HepG2 (cell line): Measurements from ENCODE around the gene MAP3K19. TPM values are rescaled to one million over a fixed set of nuclear protein-coding genes. Genes with fewer than 3 reads are reported as not detected.

Experiments
- ATAC-seq: fragments of 200-7000 bp; cut with Tn5 transposase; 3 replicates; pipeline ENCODE4 v1.9.1; 2020; ENCODE audit warnings: mild to moderate bottlenecking, moderate library complexity
- BruUV-seq: library from RNA; stranded (reverse); fragments of 400-500 nt; replicated peaks from 2 replicates; lab custom pipeline; 2021; lab: Mats Ljungman, UMichigan
- CTCF ChIA-PET: fragments of 300-600 bp; formaldehyde crosslinking; extraction: SDS; loops from one replicate; lab custom pipeline; 2021; ENCODE audit warnings: low total read pairs, inconsistent platforms, low intra/inter-chr PET ratio; lab: Yijun Ruan, JAX
- POLR2A ChIA-PET: fragments of 350-600 bp; sonication (Branson Sonifier 250); formaldehyde crosslinking; loops from one replicate; lab custom pipeline; 2020; ENCODE audit warnings: antibody characterized with exemption, inconsistent platforms; lab: Yijun Ruan, JAX
- DNase-seq: peaks from one replicate; pipeline ENCODE4 v3.0.0-alpha.2; 2015; ENCODE audit warnings: low spot score
- FAIRE-seq: peaks from 3 replicates; lab custom pipeline; 2011; peaks lifted over from hg19 to GRCh38; lab: Jason Lieb, UNC
- H2AFZ ChIP-seq: one replicate; pipeline ENCODE4 v1.6.1; 2011; ENCODE audit warnings: low read length, inconsistent platforms
- H3K27ac ChIP-seq: fragments of 300-600 bp; 3 replicates; pipeline ENCODE4 v1.8.0; 2011; ENCODE audit warnings: mixed run types, mild to moderate bottlenecking, mixed read lengths, low read length, inconsistent platforms; ENCODE audit not compliant: insufficient read depth; ENCODE audit errors: extremely low read length
- H3K27me3 ChIP-seq, 2 experiments: fragments of 200-600 bp in 1 of 2; 2 replicates in 1 of 2; 3 replicates in 1 of 2; pipeline versions ENCODE4 v1.6.0 to v1.8.0; 2011; ENCODE audit warnings: low read length in 2 of 2, mild to moderate bottlenecking in 2 of 2, moderate library complexity in 2 of 2, inconsistent platforms in 1 of 2; ENCODE audit not compliant: insufficient read depth in 2 of 2, control insufficient read depth in 1 of 2
- H3K36me3 ChIP-seq, 2 experiments: fragments of 200-600 bp in 1 of 2; replicated peaks in 1 of 2; 2 replicates in 1 of 2; 3 replicates in 1 of 2; pipeline versions ENCODE4 v1.5.1 to v1.8.0; 2011; ENCODE audit warnings: low read length in 2 of 2, inconsistent platforms in 1 of 2; ENCODE audit not compliant: insufficient read depth in 2 of 2, control insufficient read depth in 1 of 2
- H3K4me1 ChIP-seq: 2 replicates; pipeline ENCODE4 v1.5.1; 2012; ENCODE audit warnings: low read length, inconsistent platforms; ENCODE audit not compliant: insufficient read depth
- H3K4me2 ChIP-seq: 2 replicates; pipeline ENCODE4 v1.6.0; 2011; ENCODE audit warnings: low read depth, low read length, inconsistent platforms
- H3K4me3 ChIP-seq, 3 experiments: fragments of 200-600 bp in 1 of 3; sonication (generic), shearing (Covaris generic) in 1 of 3; replicated peaks in 1 of 3; 2 replicates each; pipeline ENCODE4 v1.5.1; 2011 to 2016; ENCODE audit warnings: low read length in 3 of 3, inconsistent platforms in 2 of 3, low read depth in 2 of 3, mild to moderate bottlenecking in 2 of 3, control low read depth in 1 of 3, mixed read lengths in 1 of 3; ENCODE audit not compliant: insufficient read depth in 1 of 3
- H3K79me2 ChIP-seq: one replicate; pipeline ENCODE4 v1.6.1; 2011; ENCODE audit warnings: low read length, inconsistent platforms; ENCODE audit not compliant: insufficient read depth
- H3K9ac ChIP-seq: 2 replicates; pipeline ENCODE4 v1.6.0; 2011; ENCODE audit warnings: mild to moderate bottlenecking, low read depth, low read length, inconsistent platforms; ENCODE audit not compliant: insufficient read depth
- H3K9me3 ChIP-seq: 2 replicates; pipeline ENCODE4 v1.5.1; 2012; ENCODE audit warnings: mild to moderate bottlenecking, low read length
- H4K20me1 ChIP-seq: 2 replicates; pipeline ENCODE4 v1.6.0; 2011; ENCODE audit warnings: inconsistent platforms, mild to moderate bottlenecking, low read length, moderate library complexity; ENCODE audit not compliant: insufficient read depth
- CEBPB ChIP-seq: IDR thresholded peaks from 2 replicates; pipeline ENCODE4 v1.6.1; 2011; ENCODE audit warnings: low read depth, low read length, improper control_type of control experiment, borderline replicate concordance
- CREB1 ChIP-seq, 2 experiments: fragments of 450-650 bp in 1 of 2; IDR thresholded peaks; 2 replicates each; pipeline ENCODE4 v1.6.1; 2016 to 2017; ENCODE audit warnings: control low read depth in 1 of 2, mild to moderate bottlenecking in 1 of 2, missing compliant biosample characterization in 1 of 2, missing genetic modification characterization in 1 of 2
- MAFF ChIP-seq: IDR thresholded peaks from 2 replicates; pipeline ENCODE4 v1.6.1; 2011; ENCODE audit warnings: low read depth, low read length, improper control_type of control experiment
- MAFK ChIP-seq, 2 experiments: IDR thresholded peaks in 1 of 2; conservative IDR thresholded peaks in 1 of 2; 2 replicates each; pipeline ENCODE4 v1.6.1; 2011; ENCODE audit warnings: improper control_type of control experiment in 2 of 2, low read length in 2 of 2
- NFE2 ChIP-seq: sonication (generic); formaldehyde crosslinking; IDR thresholded peaks from 2 replicates; pipeline ENCODE4 v1.4.0; 2020; ENCODE audit warnings: missing genetic modification reagents
- NFE2L2 ChIP-seq: fragments of 150-350 bp; IDR thresholded peaks from 2 replicates; pipeline ENCODE4 v1.6.1; 2014; ENCODE audit warnings: low read length
- WGBS: methylation state at CpG from one replicate; pipeline ENCODE4 v1.1.6; 2017; ENCODE audit warnings: low lambda C conversion rate; 5-methylcytosine and 5-hydroxymethylcytosine counted together
- in situ Hi-C: cut with HindIII; loops from 2 replicates; pipeline ENCODE4 v1.10.0; 2017; ENCODE audit warnings: low pct_unique_long_range_greater_than_20kb; ENCODE audit not compliant: extremely low pct_ligation_motif_present
- intact Hi-C: fragments of 100-400 bp; cut with micrococcal nuclease; formaldehyde crosslinking; loops from one replicate; pipeline ENCODE4 v1.10.0; 2022; ENCODE audit not compliant: unreplicated experiment
- polyA plus RNA-seq, 8 experiments: library from polyadenylated mRNA; depleted of rRNA in 3 of 8; stranded (reverse) in 7 of 8; unstranded in 1 of 8; fragments of >200 nt; fragmentation: Illumina TruSeq in 4 of 8; extraction: Trizol in 4 of 8; gene quantifications; 2 replicates each; pipeline versions ENCODE4 v1.2.1 to v1.2.3, GENCODE V29; 2011 to 2016; ENCODE audit warnings: low read depth in 4 of 8, missing spikeins in 1 of 8, mixed read lengths in 1 of 8; ENCODE audit not compliant: insufficient read depth in 1 of 8
- total RNA-seq, 5 experiments: library from RNA; depleted of rRNA; stranded (reverse); fragments of >200 nt; fragmentation: Illumina TruSeq; extraction: Trizol; gene quantifications; 2 replicates each; pipeline ENCODE4 v1.2.3, GENCODE V29; 2016; ENCODE audit warnings: low read depth in 1 of 5
- TF ChIP-seq, protein P1 (sequence below): sonication (generic); formaldehyde crosslinking; IDR thresholded peaks from 2 replicates; pipeline ENCODE4 v1.4.0; 2020; ENCODE audit warnings: missing genetic modification reagents
- TF ChIP-seq, protein P2 (sequence below): sonication (generic); formaldehyde crosslinking; IDR thresholded peaks from 2 replicates; pipeline ENCODE4 v1.5.0; 2020; ENCODE audit warnings: missing genetic modification reagents, mild to moderate bottlenecking, borderline replicate concordance

MAP3K19 gene
- total and polyA plus RNA-seq, 2 of the 13 experiments (the other 11 are each of a cell fraction or from before 2014, with no cell fraction given), result not detected

DNA sequence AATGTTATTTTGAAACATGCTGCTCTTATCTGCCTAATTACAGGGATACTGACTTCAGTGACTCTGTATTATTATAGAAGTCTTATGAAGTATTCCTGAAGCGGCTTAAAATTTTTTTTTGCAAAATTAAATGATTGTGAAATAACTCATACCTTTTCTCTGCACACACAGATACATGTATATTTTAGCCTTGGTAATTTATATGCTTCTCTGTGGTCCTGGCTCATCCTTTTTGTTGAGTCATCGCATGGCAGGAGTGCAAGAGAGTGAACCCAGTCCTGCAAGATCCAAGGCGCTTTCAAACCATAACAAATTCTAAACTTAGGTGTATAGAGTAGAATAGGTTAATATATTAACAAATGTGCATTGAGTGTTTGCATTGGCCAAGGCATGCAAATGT is 120.1 kb downstream of the MAP3K19 start:
- intact Hi-C loops, result no loop called here
- CTCF ChIA-PET, result no interaction called here
- H3K36me3 ChIP-seq, result peaks cover 3 to 45% of the 10 kb centered on the region in 2 experiments
- ATAC-seq (no peak), DNase-seq (no peak), FAIRE-seq (no peak)
- H3K9me3 ChIP-seq, result no peaks in the 10 kb centered on the region
- no peak overlapping the region for H3K4me3 ChIP-seq
- H4K20me1 ChIP-seq, result peaks cover 97% of the 10 kb centered on the region
- peaks cover 98% of the 10 kb centered on the region for H3K79me2 ChIP-seq
- no peaks in the 10 kb centered on the region for H3K27me3 ChIP-seq
- H3K27ac ChIP-seq, result peak overlapping the region; percentile 1
- H3K9ac ChIP-seq, result no peak overlapping the region
- H3K4me2 ChIP-seq, result no peak overlapping the region
- no peak overlapping the region for H2AFZ ChIP-seq
- in situ Hi-C loops, result no loop called here
- POLR2A ChIA-PET, result interaction anchor here (2.4 kb wide), 1 partner anchor 9 kb away, joined by 10 read pairs; the partner anchor contains the start of gene CCNT2
- WGBS, result 94% methylated on average over 3 of the region's 3 CpGs
- peaks cover 65% of the 10 kb centered on the region for H3K4me1 ChIP-seq
- TF ChIP-seq CEBPB (peak; percentile 47; the same call in 1 of the 2 replicates), NFE2 (CRISPR knock-in tag) (peak; percentile 54; the same call in 1 of the 2 replicates), MAFF (peak; percentile 56), MAFK (conservative IDR thresholded peaks at IDR 0.05 in 1 of 2, IDR thresholded peaks at IDR 0.05 in 1 of 2; ENCODE audit: low read length in 2 of 2) (peak; percentile 62 to 74), CREB1 (IDR thresholded peaks at IDR 0.05) (no peak), CREB1 (CRISPR knock-in tag; IDR thresholded peaks at IDR 0.05) (peak; percentile 26; the same call in 1 of the 2 replicates), NFE2L2 (peak; percentile 83)
- TF ChIP-seq, protein P1, sequence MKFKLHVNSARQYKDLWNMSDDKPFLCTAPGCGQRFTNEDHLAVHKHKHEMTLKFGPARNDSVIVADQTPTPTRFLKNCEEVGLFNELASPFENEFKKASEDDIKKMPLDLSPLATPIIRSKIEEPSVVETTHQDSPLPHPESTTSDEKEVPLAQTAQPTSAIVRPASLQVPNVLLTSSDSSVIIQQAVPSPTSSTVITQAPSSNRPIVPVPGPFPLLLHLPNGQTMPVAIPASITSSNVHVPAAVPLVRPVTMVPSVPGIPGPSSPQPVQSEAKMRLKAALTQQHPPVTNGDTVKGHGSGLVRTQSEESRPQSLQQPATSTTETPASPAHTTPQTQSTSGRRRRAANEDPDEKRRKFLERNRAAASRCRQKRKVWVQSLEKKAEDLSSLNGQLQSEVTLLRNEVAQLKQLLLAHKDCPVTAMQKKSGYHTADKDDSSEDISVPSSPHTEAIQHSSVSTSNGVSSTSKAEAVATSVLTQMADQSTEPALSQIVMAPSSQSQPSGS, result no peak
- TF ChIP-seq, protein P2, sequence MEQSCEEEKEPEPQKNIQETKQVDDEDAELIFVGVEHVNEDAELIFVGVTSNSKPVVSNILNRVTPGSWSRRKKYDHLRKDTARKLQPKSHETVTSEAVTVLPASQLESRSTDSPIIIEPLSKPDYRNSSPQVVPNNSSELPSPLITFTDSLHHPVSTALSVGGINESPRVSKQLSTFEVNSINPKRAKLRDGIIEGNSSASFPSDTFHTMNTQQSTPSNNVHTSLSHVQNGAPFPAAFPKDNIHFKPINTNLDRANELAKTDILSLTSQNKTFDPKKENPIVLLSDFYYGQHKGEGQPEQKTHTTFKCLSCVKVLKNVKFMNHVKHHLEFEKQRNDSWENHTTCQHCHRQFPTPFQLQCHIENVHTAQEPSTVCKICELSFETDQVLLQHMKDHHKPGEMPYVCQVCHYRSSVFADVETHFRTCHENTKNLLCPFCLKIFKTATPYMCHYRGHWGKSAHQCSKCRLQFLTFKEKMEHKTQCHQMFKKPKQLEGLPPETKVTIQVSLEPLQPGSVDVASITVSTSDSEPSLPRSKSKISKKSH (CRISPR knock-in tag), result no peak
- no TSS peak for BruUV-seq
